Loucy (cell line): Measurements from ENCODE around the gene TPST2.

Experiments used
- H2AFZ ChIP-seq: fragments of 200-600 bp; sonication (generic); 2 replicates; pipeline ENCODE4 v1.6.0; 2016; ENCODE audit warnings: antibody characterized with exemption, mild to moderate bottlenecking, low read length, moderate library complexity
- H3F3A ChIP-seq: fragments of 200-600 bp; 2 replicates; pipeline ENCODE4 v1.6.0; 2016; ENCODE audit warnings: antibody characterized with exemption, low read depth, mild to moderate bottlenecking
- H3K27me3 ChIP-seq: fragments of 200-600 bp; sonication (generic); 2 replicates; pipeline ENCODE4 v1.6.1; 2014; ENCODE audit warnings: low read length, mild to moderate bottlenecking; ENCODE audit not compliant: insufficient read depth, poor library complexity, severe bottlenecking
- H3K36me3 ChIP-seq: fragments of 200-600 bp; sonication (generic); 2 replicates; pipeline ENCODE4 v1.6.1; 2016; ENCODE audit warnings: low read length; ENCODE audit not compliant: insufficient read depth
- H3K4me1 ChIP-seq: fragments of 200-600 bp; sonication (generic); 2 replicates; pipeline ENCODE4 v1.5.1; 2014; ENCODE audit warnings: low read length, mild to moderate bottlenecking; ENCODE audit not compliant: insufficient read depth, poor library complexity, severe bottlenecking
- H3K4me2 ChIP-seq: fragments of 200-600 bp; sonication (generic); 2 replicates; pipeline ENCODE4 v1.6.0; 2014; ENCODE audit warnings: antibody characterized with exemption, low read length, low read depth, mild to moderate bottlenecking; ENCODE audit not compliant: poor library complexity, severe bottlenecking
- H3K4me3 ChIP-seq: fragments of 200-600 bp; sonication (generic); 2 replicates; pipeline ENCODE4 v1.5.1; 2014; ENCODE audit warnings: low read length, mild to moderate bottlenecking, mixed read lengths; ENCODE audit not compliant: poor library complexity, severe bottlenecking
- H3K79me2 ChIP-seq: fragments of 200-600 bp; sonication (generic); 2 replicates; pipeline ENCODE4 v1.6.1; 2014; ENCODE audit warnings: low read length; ENCODE audit not compliant: insufficient read depth
- H3K9ac ChIP-seq: fragments of 200-600 bp; sonication (generic); 2 replicates; pipeline ENCODE4 v1.6.0; 2014; ENCODE audit warnings: mild to moderate bottlenecking, low read depth, low read length, moderate library complexity; ENCODE audit not compliant: poor library complexity, severe bottlenecking
- H3K9me2 ChIP-seq: fragments of 200-600 bp; sonication (generic); replicated peaks from 2 replicates; pipeline ENCODE4 v1.6.1; 2016; ENCODE audit warnings: low read depth, low read length, mixed read lengths
- H3K9me3 ChIP-seq: fragments of 200-600 bp; sonication (generic); 2 replicates; pipeline ENCODE4 v1.6.1; 2014; ENCODE audit warnings: mild to moderate bottlenecking, antibody characterized with exemption, low read length, low read depth; ENCODE audit not compliant: insufficient read depth
- H4K20me1 ChIP-seq: fragments of 200-600 bp; sonication (generic); 2 replicates; pipeline ENCODE4 v1.6.0; 2014; ENCODE audit warnings: antibody characterized with exemption, low read length, mild to moderate bottlenecking; ENCODE audit not compliant: insufficient read depth, poor library complexity, severe bottlenecking
- CTCF ChIP-seq: fragments of 200-600 bp; sonication (generic); conservative IDR thresholded peaks from 2 replicates; pipeline ENCODE4 v1.5.1; 2014; ENCODE audit warnings: mild to moderate bottlenecking, antibody characterized with exemption, low read length
- EZH2phosphoT487 ChIP-seq: fragments of 200-600 bp; IDR thresholded peaks from 2 replicates; pipeline ENCODE4 v1.6.1; 2018; ENCODE audit warnings: antibody characterized with exemption, mild to moderate bottlenecking, moderate library complexity, borderline replicate concordance

TPST2 gene

DNA sequence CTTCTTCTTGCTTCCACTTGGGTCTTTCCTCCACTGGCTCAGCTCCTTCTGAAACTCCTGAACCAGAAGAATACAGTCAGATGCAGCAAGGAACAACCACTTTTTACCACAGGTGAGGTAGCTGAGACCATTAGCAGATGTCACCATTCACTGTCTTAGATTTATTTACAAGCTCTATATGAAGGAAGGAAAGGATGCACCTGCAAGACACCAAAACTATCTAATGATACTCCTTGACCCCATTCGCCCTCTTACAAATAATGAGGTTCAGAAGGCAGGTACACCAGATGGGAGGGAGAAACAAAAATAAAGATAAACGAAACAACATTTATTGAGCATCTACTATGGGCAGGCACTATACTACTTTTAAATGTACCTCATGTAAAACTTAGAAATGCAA, 87.9 kb downstream of the TPST2 start:
- Histone ChIP-seq H3K4me3 (no peak overlapping the region), H3K9me2 (no peaks in the 10 kb centered on the region), H3K4me2 (no peak overlapping the region), H2AFZ (no peak overlapping the region), H3K9ac (no peak overlapping the region), H3K27me3 (no peaks in the 10 kb centered on the region), H3K36me3 (peaks cover 67% of the 10 kb centered on the region), H3K9me3 (no peaks in the 10 kb centered on the region), H3K4me1 (peaks cover 23% of the 10 kb centered on the region), H4K20me1 (no peaks in the 10 kb centered on the region), H3F3A (peaks cover 12% of the 10 kb centered on the region), H3K79me2 (peaks cover 17% of the 10 kb centered on the region; the same call in 1 of the 2 replicates)
- TF ChIP-seq EZH2phosphoT487 = no peak
- no peak for TF ChIP-seq CTCF

- Histone ChIP-seq H3K9me2 (no peaks in the 10 kb centered on the region), H3K9ac (no peak overlapping the region), H3K79me2 (0 out of 2 replicates have a peak, but pooled peaks cover 5% of the 10 kb centered on the region), H3F3A (peaks cover 10% of the 10 kb centered on the region), H4K20me1 (no peaks in the 10 kb centered on the region), H3K9me3 (no peaks in the 10 kb centered on the region), H3K4me2 (no peak overlapping the region), H3K27me3 (no peaks in the 10 kb centered on the region), H2AFZ (no peak overlapping the region), H3K4me1 (peaks cover 19% of the 10 kb centered on the region), H3K4me3 (no peak overlapping the region), H3K36me3 (peaks cover 67% of the 10 kb centered on the region)
- TF ChIP-seq EZH2phosphoT487 (no peak), CTCF (no peak)
Measured at GRCh38 chr22:26499188-26499703, 90.7 kb downstream of the TPST2 start.

GRCh38 chr22:26496456-26496855, 93.5 kb downstream of the TPST2 start:
- no peak for TF ChIP-seq CTCF
- TF ChIP-seq EZH2phosphoT487 = no peak
- peaks cover 78% of the 10 kb centered on the region for H3K36me3 ChIP-seq
- no peak overlapping the region for H2AFZ ChIP-seq
- H3K27me3 ChIP-seq = no peaks in the 10 kb centered on the region
- H3K9ac ChIP-seq = no peak overlapping the region
- 0 out of 2 replicates have a peak, but pooled peaks cover 5% of the 10 kb centered on the region for H3K79me2 ChIP-seq
- H4K20me1 ChIP-seq = no peaks in the 10 kb centered on the region
- H3K4me3 ChIP-seq = no peak overlapping the region
- H3K9me2 ChIP-seq = no peaks in the 10 kb centered on the region
- no peaks in the 10 kb centered on the region for H3F3A ChIP-seq
- no peaks in the 10 kb centered on the region for H3K4me1 ChIP-seq
- H3K4me2 ChIP-seq = no peak overlapping the region
- H3K9me3 ChIP-seq = no peaks in the 10 kb centered on the region
